Measurements from ENCODE around the gene HTR3C. TPM values are rescaled to one million over a fixed set of nuclear protein-coding genes. Genes with fewer than 3 reads are reported as not detected.
"Not testable (repeated sequence)": the region's sequence is repeated elsewhere in the genome, so short reads cannot be mapped to it uniquely, and the experiment has no call there.

HTR3C gene
- total RNA-seq, 1 donor from 2014 or later: not detected

- DNase-seq (ENCODE audit: low read depth): no peak
Observed at GRCh38 chr3:184030536-184030935, 22.3 kb upstream of the HTR3C start.

GRCh38 chr3:184031187-184031792 is 21.6 kb upstream of the HTR3C start, which contains the start of gene HTR3D:
HTR3D (plus strand) TSS chr3:184031742; CDS start chr3:184031742, 0 bp downstream.
- peak; percentile 79 for DNase-seq (ENCODE audit: low read depth)

GRCh38 chr3:184037816-184038215 is 15.0 kb upstream of the HTR3C start:
- no peak for DNase-seq (ENCODE audit: low read depth)

- not testable (repeated sequence) for DNase-seq (ENCODE audit: low read depth)
Observed at GRCh38 chr3:184038307-184038706, 14.5 kb upstream of the HTR3C start.

GRCh38 chr3:184039414-184039813 is 13.4 kb upstream of the HTR3C start:
- DNase-seq (ENCODE audit: low read depth): peak; percentile 88

GRCh38 chr3:184040010-184040409 is 12.8 kb upstream of the HTR3C start:
- no peak for DNase-seq (ENCODE audit: low read depth)

GRCh38 chr3:184042617-184043016 is 10.2 kb upstream of the HTR3C start:
- DNase-seq (ENCODE audit: low read depth): no peak

- DNase-seq (ENCODE audit: low read depth): no peak
Observed at GRCh38 chr3:184045995-184046394, 6.9 kb upstream of the HTR3C start.

- no peak for DNase-seq (ENCODE audit: low read depth)
Observed at GRCh38 chr3:184050217-184050847, 2.5 kb upstream of the HTR3C start.

GRCh38 chr3:184058029-184058428 is 5.2 kb downstream of the HTR3C start:
- no peak for DNase-seq (ENCODE audit: low read depth)

GRCh38 chr3:184059424-184059823 is 6.6 kb downstream of the HTR3C start:
- DNase-seq (ENCODE audit: low read depth): no peak

GRCh38 chr3:184062637-184063036 is 9.8 kb downstream of the HTR3C start:
- no peak for DNase-seq (ENCODE audit: low read depth)

- DNase-seq (ENCODE audit: low read depth): no peak
Observed at GRCh38 chr3:184066211-184066610, 13.4 kb downstream of the HTR3C start.

GRCh38 chr3:184067573-184068055 is 14.8 kb downstream of the HTR3C start:
- no peak for DNase-seq (ENCODE audit: low read depth)

GRCh38 chr3:184068344-184068743 is 15.5 kb downstream of the HTR3C start:
- DNase-seq (ENCODE audit: low read depth): no peak

- DNase-seq (ENCODE audit: low read depth): not testable (repeated sequence)
Observed at GRCh38 chr3:184071142-184071541, 18.3 kb downstream of the HTR3C start.

GRCh38 chr3:184073621-184074020 is 20.8 kb downstream of the HTR3C start:
- DNase-seq (ENCODE audit: low read depth): no peak

GRCh38 chr3:184075901-184076300 is 23.1 kb downstream of the HTR3C start:
- no peak for DNase-seq (ENCODE audit: low read depth)

GRCh38 chr3:184077881-184078280 is 25.0 kb downstream of the HTR3C start:
- no peak for DNase-seq (ENCODE audit: low read depth)

GRCh38 chr3:184078851-184079250 is 26.0 kb downstream of the HTR3C start:
- no peak for DNase-seq (ENCODE audit: low read depth)

GRCh38 chr3:184081116-184081830 is 28.4 kb downstream of the HTR3C start:
- no peak for DNase-seq (ENCODE audit: low read depth)

GRCh38 chr3:184082034-184082433 is 29.2 kb downstream of the HTR3C start:
- no peak for DNase-seq (ENCODE audit: low read depth)

GRCh38 chr3:184082465-184082864 is 29.6 kb downstream of the HTR3C start:
- DNase-seq (ENCODE audit: low read depth): no peak
